Upper lobe of right lung (tissue), 1 donor: ENCODE results near the gene RSPH6A. TPM values are rescaled to one million over a fixed set of nuclear protein-coding genes. Genes with fewer than 3 reads are reported as not detected.

Experiments
- ATAC-seq: fragments of 200-7000 bp; cut with Tn5 transposase; one replicate; pipeline ENCODE4 v1.9.1; 2020; ENCODE audit warnings: mild to moderate bottlenecking, moderate library complexity
- DNase-seq: peaks from one replicate; pipeline ENCODE4 v3.0.0-alpha.2; 2020
- H3K27ac ChIP-seq: fragments of 200-600 bp; one replicate; pipeline ENCODE4 v1.8.0; 2022
- H3K27me3 ChIP-seq: fragments of 200-600 bp; one replicate; pipeline ENCODE4 v1.8.0; 2022; ENCODE audit warnings: mild to moderate bottlenecking
- H3K36me3 ChIP-seq: fragments of 200-600 bp; one replicate; pipeline ENCODE4 v1.8.0; 2022
- H3K4me1 ChIP-seq: fragments of 200-600 bp; one replicate; pipeline ENCODE4 v1.8.0; 2022
- H3K4me3 ChIP-seq: fragments of 200-600 bp; one replicate; pipeline ENCODE4 v1.8.0; 2022; ENCODE audit warnings: mild to moderate bottlenecking
- H3K9me3 ChIP-seq: fragments of 200-600 bp; one replicate; pipeline ENCODE4 v1.8.0; 2022
- CTCF ChIP-seq: fragments of 200-600 bp; IDR thresholded peaks from one replicate; pipeline ENCODE4 v1.8.0; 2022; ENCODE audit warnings: antibody characterized with exemption
- intact Hi-C: fragments of 100-400 bp; cut with DNase I; formaldehyde crosslinking; loops from one replicate; pipeline ENCODE4 v1.11.0; 2022
- total RNA-seq: library from RNA; stranded (reverse); fragmentation: NEBNext Ultra II Directional; extraction: Animal tissue kit (Norgen Biotek cat#: 25700); gene quantifications from one replicate; pipeline ENCODE4 v1.2.1, GENCODE V29; 2021
- donor health status: DM: no; HTN: yes; CAD: no; lungs with severe emphysema.

RSPH6A gene
- total RNA-seq, 1 donor from 2014 or later: 0.38 TPM

- Histone ChIP-seq H3K27ac (no peak overlapping the region), H3K27me3 (no peaks in the 10 kb centered on the region), H3K9me3 (no peaks in the 10 kb centered on the region), H3K4me1 (no peaks in the 10 kb centered on the region), H3K4me3 (no peak overlapping the region), H3K36me3 (peaks cover 98% of the 10 kb centered on the region)
- TF ChIP-seq CTCF: no peak
- DNase-seq (no peak), ATAC-seq (no peak)
- intact Hi-C loops: no loop called here
Measured at GRCh38 chr19:45848922-45849321, 33.8 kb upstream of the RSPH6A start.

- Histone ChIP-seq H3K9me3 (no peaks in the 10 kb centered on the region), H3K4me3 (no peak overlapping the region), H3K27me3 (no peaks in the 10 kb centered on the region), H3K27ac (no peak overlapping the region), H3K4me1 (no peaks in the 10 kb centered on the region), H3K36me3 (peaks cover 98% of the 10 kb centered on the region)
- DNase-seq (no peak), ATAC-seq (no peak)
- intact Hi-C loops: no loop called here
- TF ChIP-seq CTCF: no peak
Measured at GRCh38 chr19:45847663-45848062, 32.6 kb upstream of the RSPH6A start.

GRCh38 chr19:45842198-45842597, 27.1 kb upstream of the RSPH6A start:
- no peak for ATAC-seq
- Histone ChIP-seq H3K4me3 (no peak overlapping the region), H3K27me3 (no peaks in the 10 kb centered on the region), H3K27ac (no peak overlapping the region), H3K36me3 (peaks cover 100% of the 10 kb centered on the region), H3K9me3 (no peaks in the 10 kb centered on the region), H3K4me1 (no peaks in the 10 kb centered on the region)
- TF ChIP-seq CTCF: no peak
- intact Hi-C loops: no loop called here
- no peak for DNase-seq

GRCh38 chr19:45834970-45835369, 19.9 kb upstream of the RSPH6A start:
- TF ChIP-seq CTCF: no peak
- H3K36me3 ChIP-seq: peaks cover 99% of the 10 kb centered on the region
- peak; percentile 88 for ATAC-seq
- intact Hi-C loops: no loop called here
- H3K9me3 ChIP-seq: no peaks in the 10 kb centered on the region
- H3K4me1 ChIP-seq: no peaks in the 10 kb centered on the region
- H3K27ac ChIP-seq: no peak overlapping the region
- no peak overlapping the region for H3K4me3 ChIP-seq
- no peak for DNase-seq
- H3K27me3 ChIP-seq: no peaks in the 10 kb centered on the region

GRCh38 chr19:45828945-45829344, 13.8 kb upstream of the RSPH6A start:
- H3K9me3 ChIP-seq: no peaks in the 10 kb centered on the region
- no peak overlapping the region for H3K27ac ChIP-seq
- peaks cover 97% of the 10 kb centered on the region for H3K36me3 ChIP-seq
- no peak overlapping the region for H3K4me3 ChIP-seq
- H3K27me3 ChIP-seq: no peaks in the 10 kb centered on the region
- no peak for TF ChIP-seq CTCF
- DNase-seq: peak; percentile 62
- no peaks in the 10 kb centered on the region for H3K4me1 ChIP-seq
- ATAC-seq: no peak
- intact Hi-C loops: no loop called here

GRCh38 chr19:45828523-45828922, 13.4 kb upstream of the RSPH6A start:
- H3K27me3 ChIP-seq: no peaks in the 10 kb centered on the region
- H3K4me3 ChIP-seq: no peak overlapping the region
- H3K4me1 ChIP-seq: no peaks in the 10 kb centered on the region
- H3K27ac ChIP-seq: no peak overlapping the region
- TF ChIP-seq CTCF: no peak
- DNase-seq (no peak), ATAC-seq (no peak)
- intact Hi-C loops: no loop called here
- H3K36me3 ChIP-seq: peaks cover 96% of the 10 kb centered on the region
- no peaks in the 10 kb centered on the region for H3K9me3 ChIP-seq
